LNCaP clone FGC (cell line): ENCODE measurements around the gene PRR20G.

Experiments used
- DNase-seq: peaks from one replicate; pipeline ENCODE4 v3.0.0-alpha.2; 2011; ENCODE audit warnings: low read depth
- H3K4me3 ChIP-seq: 2 replicates; pipeline ENCODE4 v1.5.1; 2011; ENCODE audit warnings: mild to moderate bottlenecking, low read depth, low read length, control low read depth
- TF ChIP-seq, protein P1 (sequence below): IDR thresholded peaks from 2 replicates; pipeline ENCODE4 v1.5.1; 2012; ENCODE audit warnings: mild to moderate bottlenecking; ENCODE audit not compliant: control insufficient read depth, insufficient read depth; ENCODE audit errors: extremely low read depth

PRR20G gene

DNA sequence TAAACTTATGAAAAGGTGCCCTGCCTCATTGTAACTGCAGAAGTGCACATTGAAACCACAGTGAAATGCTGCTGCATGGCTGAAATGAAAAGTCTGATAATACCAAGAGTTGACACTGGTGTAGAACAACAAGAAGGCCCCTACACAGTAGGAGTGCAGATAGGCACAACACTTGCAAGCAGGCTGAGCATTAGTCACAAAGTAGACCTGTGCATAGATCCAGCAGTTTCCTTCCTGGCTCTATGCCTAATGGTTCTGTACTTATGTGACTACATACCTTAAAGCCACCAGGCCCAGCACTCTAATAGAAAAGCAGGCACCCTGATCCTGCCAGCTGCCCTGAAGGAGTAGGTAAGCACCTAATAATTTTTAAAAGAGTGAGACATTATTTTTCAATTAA, 53.1 kb downstream of the PRR20G start:
- H3K4me3 ChIP-seq, result no peak overlapping the region
- TF ChIP-seq, protein P1, sequence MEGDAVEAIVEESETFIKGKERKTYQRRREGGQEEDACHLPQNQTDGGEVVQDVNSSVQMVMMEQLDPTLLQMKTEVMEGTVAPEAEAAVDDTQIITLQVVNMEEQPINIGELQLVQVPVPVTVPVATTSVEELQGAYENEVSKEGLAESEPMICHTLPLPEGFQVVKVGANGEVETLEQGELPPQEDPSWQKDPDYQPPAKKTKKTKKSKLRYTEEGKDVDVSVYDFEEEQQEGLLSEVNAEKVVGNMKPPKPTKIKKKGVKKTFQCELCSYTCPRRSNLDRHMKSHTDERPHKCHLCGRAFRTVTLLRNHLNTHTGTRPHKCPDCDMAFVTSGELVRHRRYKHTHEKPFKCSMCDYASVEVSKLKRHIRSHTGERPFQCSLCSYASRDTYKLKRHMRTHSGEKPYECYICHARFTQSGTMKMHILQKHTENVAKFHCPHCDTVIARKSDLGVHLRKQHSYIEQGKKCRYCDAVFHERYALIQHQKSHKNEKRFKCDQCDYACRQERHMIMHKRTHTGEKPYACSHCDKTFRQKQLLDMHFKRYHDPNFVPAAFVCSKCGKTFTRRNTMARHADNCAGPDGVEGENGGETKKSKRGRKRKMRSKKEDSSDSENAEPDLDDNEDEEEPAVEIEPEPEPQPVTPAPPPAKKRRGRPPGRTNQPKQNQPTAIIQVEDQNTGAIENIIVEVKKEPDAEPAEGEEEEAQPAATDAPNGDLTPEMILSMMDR, result no peak
- DNase-seq, result no peak
